NCI-H748 (cell line): ENCODE results near the gene PIK3R1.

Experiments used
- DNase-seq: peaks from one replicate; lab custom pipeline; 2025; ENCODE audit not compliant: unreplicated experiment; lab: John Stamatoyannopoulos, UW

PIK3R1 gene

GRCh38 chr5:68268852-68269130 lies 53.2 kb downstream of the PIK3R1 start:
- no peak for DNase-seq

- DNase-seq, result no peak
These were observed 54.3 kb downstream of the PIK3R1 start for GRCh38 chr5:68269820-68270219.

- DNase-seq, result no peak
These were observed 54.9 kb downstream of the PIK3R1 start for GRCh38 chr5:68270399-68270975.

GRCh38 chr5:68271124-68271523 lies 55.6 kb downstream of the PIK3R1 start:
- DNase-seq, result no peak

GRCh38 chr5:68272289-68272688 lies 56.7 kb downstream of the PIK3R1 start:
- DNase-seq, result peak; percentile 21

- DNase-seq, result no peak
These were observed 58.3 kb downstream of the PIK3R1 start for GRCh38 chr5:68273717-68274409.

GRCh38 chr5:68274847-68275651 lies 59.5 kb downstream of the PIK3R1 start:
- DNase-seq, result no peak

GRCh38 chr5:68276740-68277139 lies 61.2 kb downstream of the PIK3R1 start:
- no peak for DNase-seq

GRCh38 chr5:68277431-68277830 lies 61.9 kb downstream of the PIK3R1 start:
- no peak for DNase-seq

GRCh38 chr5:68279984-68280383 lies 64.4 kb downstream of the PIK3R1 start:
- DNase-seq, result no peak

- DNase-seq, result no peak
These were observed 66.4 kb downstream of the PIK3R1 start for GRCh38 chr5:68282001-68282400.

- DNase-seq, result no peak
These were observed 68.2 kb downstream of the PIK3R1 start for GRCh38 chr5:68283766-68284165.

- no peak for DNase-seq
These were observed 69.7 kb downstream of the PIK3R1 start for GRCh38 chr5:68285075-68285840.

- DNase-seq, result peak; percentile 57
These were observed 70.5 kb downstream of the PIK3R1 start for GRCh38 chr5:68285851-68286611.

- DNase-seq, result no peak
These were observed 71.0 kb downstream of the PIK3R1 start for GRCh38 chr5:68286612-68286912.

- no peak for DNase-seq
These were observed 72.0 kb downstream of the PIK3R1 start for GRCh38 chr5:68287631-68287975.

- peak; percentile 79 for DNase-seq
These were observed 72.6 kb downstream of the PIK3R1 start for GRCh38 chr5:68287976-68288706.

GRCh38 chr5:68288707-68289134 lies 73.2 kb downstream of the PIK3R1 start:
- DNase-seq, result no peak

- DNase-seq, result no peak
These were observed 73.9 kb downstream of the PIK3R1 start for GRCh38 chr5:68289498-68289897.

GRCh38 chr5:68290260-68290674 lies 74.7 kb downstream of the PIK3R1 start:
- DNase-seq, result peak; percentile 5
